ENCODE measurements around the gene TOMM34.

The TOMM34 gene

GRCh38 chr20:44962483-44962882 lies 2.3 kb upstream of the TOMM34 start:
- no peak for DNase-seq

GRCh38 chr20:44961870-44962267 lies 1.7 kb upstream of the TOMM34 start:
- no peak for DNase-seq

DNA sequence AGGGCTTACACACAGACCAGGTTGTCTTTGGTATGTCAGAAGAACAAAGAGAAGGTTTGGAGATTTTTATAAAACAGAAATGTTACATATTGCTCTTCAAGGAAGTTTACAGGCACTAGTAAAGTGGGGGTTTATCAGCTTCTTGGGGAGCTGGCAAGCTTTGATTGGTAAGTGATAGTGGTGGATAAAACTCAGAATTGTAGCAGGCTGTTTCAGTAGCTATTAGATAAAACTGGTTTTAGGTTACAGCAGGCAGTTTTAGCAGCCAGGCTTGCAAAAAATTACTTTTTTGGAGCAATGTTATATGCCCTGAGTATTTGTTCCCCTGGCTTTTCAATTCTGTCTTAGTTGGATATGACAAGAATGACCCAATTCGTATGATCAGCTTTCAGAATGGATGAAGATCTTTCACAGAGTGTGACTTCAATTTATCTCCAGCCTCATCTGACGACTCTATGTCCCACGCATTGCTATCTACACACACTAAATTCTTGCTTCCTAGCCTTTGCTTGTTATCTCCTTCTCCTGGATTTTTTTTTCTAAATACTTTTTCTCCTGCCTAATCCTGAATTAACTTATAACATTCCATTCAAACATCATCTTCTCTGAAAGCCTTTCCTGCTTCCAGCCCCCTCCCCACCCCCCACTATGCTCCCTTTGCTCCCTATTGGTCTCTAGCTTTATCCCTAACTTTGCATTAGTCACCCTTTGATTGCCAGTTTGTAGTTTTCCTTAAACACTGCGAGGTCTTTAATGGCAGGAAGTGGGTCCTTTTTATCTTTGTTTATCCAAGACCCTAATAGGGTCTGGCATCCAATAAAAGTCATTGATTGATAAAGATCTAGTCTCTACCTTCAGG lies 1.0 kb upstream of the TOMM34 start:
- DNase-seq, result no peak

GRCh38 chr20:44959638-44960102 lies 527 bp downstream of the TOMM34 start:
- DNase-seq, result peak; percentile 74

DNA sequence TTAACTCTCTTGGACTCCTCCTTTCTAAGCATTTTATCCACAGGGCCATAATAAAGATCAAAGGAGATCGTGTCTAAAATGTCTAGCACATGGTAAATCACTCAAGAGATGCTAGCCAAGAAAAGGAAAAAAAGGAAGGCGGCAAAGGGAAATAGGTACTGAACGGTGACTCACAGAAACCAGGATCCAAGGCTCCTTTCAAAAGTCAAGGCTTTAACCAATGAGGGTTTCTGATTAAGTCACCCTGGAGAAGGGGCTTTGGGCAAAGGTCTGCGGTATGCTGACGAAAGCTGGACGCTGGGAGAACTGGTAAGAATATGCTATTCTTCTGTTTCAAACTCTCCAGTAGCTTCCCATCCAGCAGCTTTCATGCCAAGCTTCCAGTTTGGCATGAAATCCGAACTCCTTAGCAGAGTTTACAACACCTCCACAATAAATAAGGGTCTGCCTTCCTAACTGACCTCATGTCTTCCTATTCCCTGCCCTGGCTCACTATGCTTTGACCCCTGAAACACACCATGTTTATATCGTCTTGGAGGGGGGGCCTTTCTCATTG lies 1.0 kb downstream of the TOMM34 start:
- no peak for DNase-seq

- DNase-seq, result no peak
Observed at GRCh38 chr20:44958276-44958675, 1.9 kb downstream of the TOMM34 start.

DNA sequence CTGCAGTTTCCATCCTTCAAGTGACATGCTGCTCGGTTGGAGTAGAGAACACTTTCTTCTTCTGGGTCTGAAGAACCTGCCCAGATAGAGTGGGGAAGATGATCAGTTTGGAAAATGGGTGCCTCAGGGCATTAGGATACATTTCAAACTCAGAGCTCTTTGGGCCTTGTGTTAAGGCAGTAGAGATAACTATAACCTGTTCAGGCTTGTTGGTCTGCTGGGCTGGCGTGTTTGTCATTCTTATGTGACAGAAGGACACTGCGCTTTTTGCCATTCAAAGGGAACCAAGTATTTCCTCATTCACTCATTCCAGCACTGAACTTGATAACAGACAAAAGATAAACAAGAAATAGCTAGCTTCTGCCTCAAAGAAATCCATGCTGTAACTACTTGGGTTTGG lies 3.8 kb downstream of the TOMM34 start:
- no peak for DNase-seq

DNA sequence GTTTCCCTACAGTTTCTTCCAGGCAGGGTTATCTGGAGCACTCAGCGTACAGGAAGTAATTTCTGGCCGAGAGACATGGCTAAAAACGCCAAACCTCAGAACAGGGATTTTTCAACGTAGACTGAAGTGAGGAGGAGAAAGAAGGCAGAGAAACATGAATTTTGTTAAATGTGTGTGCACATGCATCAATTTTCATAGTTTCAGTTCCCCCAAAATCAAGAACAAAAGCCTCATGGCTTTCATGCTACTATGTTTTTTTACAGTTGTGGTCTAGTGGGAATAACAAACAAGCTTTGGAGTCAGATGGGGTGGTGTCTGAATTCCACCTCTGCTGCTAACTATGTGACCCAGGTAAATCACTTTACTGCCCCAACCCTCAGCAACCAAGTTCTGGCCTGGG lies 4.9 kb downstream of the TOMM34 start:
- DNase-seq, result no peak

DNA sequence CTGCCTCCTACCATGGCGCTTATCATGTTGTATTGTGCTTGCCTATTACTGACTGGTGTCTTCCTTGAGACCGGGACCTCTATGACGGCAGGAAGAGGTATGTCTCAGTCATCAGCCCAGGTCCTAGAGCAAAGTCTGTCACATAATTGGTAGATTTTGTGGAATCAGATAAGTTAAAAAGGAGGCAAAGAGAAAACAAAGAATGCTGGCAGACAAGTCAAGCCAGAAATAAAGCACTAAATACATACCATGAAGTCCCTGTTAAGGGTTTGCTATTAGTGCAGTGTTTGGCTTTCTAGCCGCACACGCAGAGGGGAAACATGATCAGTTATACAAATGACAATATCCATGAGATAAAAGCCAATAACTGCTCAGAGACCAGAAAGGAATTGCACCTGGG lies 6.0 kb downstream of the TOMM34 start:
- DNase-seq, result no peak

DNA sequence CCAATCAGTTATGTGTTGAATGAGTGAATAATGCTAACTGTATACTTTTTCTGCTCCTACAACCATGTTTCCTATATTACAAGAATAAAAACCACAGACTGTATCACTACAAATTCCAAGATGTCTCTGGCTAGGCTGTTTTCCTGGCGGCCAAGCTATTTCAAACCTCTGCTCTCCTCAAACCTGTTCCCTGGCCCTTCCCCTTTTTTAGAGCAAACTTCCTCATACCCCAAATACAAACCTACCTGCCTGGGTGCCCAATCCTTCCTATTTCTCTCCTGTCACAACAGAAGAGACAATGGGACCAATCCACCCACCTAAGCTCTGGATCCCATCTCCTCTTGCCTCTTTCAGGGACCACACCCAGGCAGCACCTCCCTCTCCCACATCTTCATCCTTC lies 7.5 kb downstream of the TOMM34 start:
- no peak for DNase-seq

DNA sequence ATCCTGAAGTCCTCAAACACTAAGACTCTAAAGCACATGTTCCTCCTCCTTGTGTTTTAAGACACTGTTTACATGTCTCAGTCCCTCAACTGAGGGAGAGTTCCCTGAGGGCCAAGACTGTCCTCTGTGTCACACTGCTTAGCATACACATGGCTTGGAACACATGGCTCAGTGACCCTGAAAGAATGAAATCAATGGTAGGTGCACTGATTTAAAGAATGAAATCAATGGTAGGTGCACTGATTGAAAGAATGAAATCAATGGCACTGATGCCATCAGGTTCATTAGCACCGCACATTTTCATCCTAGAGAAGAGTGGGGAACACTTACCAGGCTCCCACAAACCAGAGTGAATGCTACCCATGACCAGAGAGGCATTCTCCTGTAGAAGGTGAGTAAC lies 9.8 kb downstream of the TOMM34 start:
- DNase-seq, result no peak

DNA sequence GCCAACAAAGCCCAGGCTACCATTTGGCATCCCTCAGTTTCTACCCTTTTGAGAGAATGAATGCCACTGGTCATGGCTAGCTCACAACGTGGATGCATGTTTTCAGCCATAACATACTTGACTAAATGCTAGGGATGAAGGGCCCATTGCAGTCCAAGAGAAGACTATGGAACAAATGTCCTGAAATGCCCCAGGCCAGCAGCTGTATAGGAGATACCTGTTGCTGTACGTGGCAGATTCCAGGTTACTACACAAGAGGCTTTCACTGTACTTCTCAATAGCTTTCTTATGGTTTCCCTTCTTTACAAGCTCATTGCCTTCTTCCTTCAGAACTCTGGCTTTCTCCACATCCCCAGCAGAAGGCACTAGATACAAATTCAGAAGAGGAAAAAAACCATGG lies 11.7 kb downstream of the TOMM34 start:
- DNase-seq, result no peak

DNA sequence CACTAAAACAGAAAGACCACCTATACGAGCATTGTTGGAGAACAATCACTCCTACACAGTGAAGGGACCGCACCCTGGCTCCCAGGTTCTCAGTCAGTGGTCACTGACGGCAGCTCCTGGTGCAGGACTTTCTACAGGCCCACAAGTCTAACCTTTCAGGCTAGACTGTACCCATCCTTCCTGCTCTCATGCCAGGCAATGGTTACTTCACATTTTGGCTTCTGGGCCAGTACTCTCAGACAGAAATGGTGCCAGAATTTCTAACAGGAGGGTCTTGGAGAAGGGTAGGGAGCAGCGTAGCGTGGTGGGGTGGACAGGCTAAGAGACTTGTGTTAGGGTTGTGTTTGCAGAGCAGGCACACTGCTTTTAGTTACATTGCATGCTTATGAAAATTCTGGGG lies 12.1 kb downstream of the TOMM34 start:
- no peak for DNase-seq

DNA sequence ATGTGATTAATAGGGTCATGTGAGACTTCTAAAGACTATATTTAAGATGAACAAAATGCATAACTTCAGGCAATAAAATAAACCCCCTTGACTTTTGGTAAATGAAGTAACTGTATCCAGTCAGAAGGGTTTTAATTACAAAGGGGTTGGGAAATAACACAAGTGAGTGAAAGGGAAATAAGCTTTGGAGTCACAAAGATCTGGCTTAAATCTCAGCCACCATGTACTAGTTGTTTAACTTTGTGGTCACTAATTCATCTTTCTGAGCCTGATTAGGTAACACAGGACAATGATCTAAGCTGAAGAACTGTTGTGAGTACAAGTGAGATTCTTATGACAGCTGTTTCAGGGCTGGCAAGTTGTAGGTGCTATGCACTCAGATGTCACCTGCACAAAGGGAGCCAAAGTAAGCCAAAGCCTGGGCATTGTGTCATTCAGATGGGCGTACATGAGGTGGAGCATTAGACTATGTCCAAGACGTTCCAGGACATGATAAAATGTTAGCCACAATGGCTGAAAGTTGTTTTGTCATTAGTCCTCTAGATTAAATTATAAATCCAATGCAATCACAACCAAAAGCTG lies 13.8 kb downstream of the TOMM34 start:
- DNase-seq, result no peak

DNA sequence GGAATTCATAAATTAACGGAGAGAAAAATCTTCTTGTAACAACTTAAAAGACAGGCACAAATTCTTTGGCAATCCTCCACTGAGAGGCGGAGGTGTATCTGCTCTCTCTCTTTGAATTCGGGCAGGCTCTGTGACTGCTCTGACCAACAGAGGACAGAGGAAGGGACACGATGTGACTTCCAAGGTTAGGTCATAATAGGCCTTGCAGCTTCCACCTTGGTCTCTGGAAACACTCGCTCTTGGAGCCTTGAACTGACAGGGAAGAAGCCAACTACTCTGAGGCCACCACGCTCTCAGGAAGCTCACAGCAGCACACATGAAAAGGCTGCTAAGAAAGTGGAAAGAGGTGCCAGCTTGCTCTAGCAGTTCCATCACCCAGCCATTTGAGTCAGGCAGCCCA lies 14.9 kb downstream of the TOMM34 start:
- no peak for DNase-seq

DNA sequence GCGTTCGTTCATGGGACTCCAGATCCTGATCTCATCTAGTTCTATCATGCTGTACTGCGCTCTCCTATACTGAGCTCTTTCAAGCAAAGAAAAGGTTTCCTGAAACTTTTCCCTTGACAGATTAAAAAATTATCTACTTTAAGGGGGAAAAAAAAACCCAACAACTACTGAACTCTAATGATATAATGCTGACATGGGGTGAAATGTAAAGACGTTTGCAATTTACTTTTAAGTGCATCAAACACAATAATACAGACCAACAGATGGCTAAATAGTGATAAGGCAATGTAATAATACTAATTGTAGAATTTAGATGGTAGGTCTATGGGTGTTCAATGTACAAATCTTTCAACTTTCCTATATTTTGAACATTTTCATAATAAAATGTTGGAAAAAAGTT lies 16.4 kb downstream of the TOMM34 start:
- DNase-seq, result no peak

- DNase-seq, result no peak
Observed at GRCh38 chr20:44942264-44942973, 17.8 kb downstream of the TOMM34 start.

GRCh38 chr20:44941120-44941691 lies 19.0 kb downstream of the TOMM34 start:
- DNase-seq, result no peak

DNA sequence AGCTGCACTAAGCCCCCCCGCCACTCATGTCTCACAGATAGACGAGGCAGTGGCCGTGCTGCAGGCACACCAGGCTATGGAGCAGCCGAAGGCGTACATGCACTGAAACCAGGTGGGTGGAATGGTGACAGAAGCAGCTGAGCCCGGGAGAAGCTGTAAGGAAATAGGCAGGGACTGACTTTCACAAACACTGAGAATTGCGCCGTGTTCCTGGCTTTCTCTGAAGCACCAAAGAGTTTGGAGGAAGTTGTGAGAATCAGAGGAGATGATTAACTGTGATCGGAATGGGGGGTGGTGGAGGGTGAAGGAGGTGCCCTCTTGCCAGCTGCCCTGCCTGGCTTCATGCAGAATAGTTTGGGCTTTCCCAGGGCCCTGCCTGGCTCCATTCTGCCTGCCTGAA lies 21.6 kb downstream of the TOMM34 start:
- no peak for DNase-seq

- no peak for DNase-seq
Observed at GRCh38 chr20:44936510-44936909, 23.7 kb downstream of the TOMM34 start.

DNA sequence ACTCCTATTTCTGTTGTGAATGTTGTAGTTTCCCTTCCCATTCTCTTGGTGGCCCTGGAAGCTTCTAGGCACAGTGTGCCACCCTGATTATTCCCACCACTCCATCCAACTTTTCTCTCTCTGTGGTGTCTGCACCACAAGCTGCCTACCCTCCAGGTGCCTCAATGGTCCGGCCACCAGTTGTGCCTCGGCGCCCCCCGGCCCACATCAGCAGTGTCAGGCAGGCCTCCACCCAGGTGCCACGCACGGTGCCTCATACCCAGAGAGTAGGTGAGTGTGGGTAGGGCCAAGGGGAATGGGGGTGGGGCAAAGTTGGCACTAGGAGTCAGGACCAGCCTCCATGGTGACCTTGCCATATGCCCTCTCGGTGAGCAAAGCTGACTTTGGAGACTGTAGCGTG lies 27.3 kb downstream of the TOMM34 start:
- DNase-seq, result no peak

DNA sequence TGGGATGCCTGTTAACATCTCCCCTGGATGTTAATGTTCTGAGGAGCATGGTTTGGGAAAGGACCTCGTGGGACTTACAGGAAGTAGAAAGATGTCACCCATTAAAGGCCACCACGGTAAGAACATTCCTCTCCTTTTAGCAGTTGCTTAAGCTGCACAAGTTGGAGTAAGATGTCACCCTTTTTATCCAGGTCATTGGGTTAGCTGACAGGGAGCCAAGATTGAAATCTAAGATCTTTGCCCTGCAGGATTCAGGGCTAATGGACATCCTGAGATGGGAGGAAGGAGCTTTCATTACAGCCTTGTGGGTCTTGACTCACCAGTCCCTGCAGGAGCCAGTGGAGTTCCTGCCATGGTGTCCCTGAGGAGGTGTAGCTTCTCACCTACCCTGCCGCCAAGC lies 28.3 kb downstream of the TOMM34 start:
- DNase-seq, result no peak

DNA sequence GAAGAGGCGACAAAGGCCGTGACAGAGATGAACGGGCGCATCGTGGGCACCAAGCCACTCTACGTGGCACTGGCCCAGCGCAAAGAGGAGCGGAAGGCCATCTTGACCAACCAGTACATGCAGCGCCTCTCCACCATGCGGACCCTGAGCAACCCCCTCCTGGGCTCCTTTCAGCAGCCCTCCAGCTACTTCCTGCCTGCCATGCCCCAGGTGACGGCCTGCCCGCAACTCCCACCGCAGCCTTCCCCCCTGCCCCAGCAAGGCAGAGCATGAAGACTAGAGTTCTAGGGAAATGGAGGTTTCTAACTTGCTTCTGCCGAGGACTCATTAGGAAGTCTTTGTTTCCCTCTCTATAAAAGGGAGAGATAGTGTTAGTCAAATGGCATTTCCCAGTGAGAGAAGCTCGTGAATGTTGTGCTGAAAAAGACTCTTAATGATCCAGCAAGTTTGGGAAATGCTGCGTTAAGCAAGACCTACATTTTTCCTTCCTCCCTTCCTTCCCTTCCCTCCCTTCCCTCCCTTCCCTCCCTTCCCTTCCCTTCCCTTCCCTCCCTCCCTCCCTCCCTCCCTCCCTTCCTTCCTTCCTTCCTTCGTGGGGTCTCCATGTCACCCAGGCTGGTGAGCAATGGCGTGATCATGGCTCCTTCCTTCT lies 29.6 kb downstream of the TOMM34 start:
- no peak for DNase-seq

Measured in activated T-cell treated with anti-CD3 and anti-CD28 coated beads for 4 hours (primary cell).